Stimulated activated CD4-positive, alpha-beta T cell treated with anti-CD3 and anti-CD28 coated beads, Interleukin-15, amount 100 ng/mL, for 24 hours (primary cell): ENCODE measurements around the gene ZNF335.
"Not testable (repeated sequence)": the region's sequence is repeated elsewhere in the genome, so short reads cannot be mapped to it uniquely, and the experiment has no call there.

Experiments
- DNase-seq: peaks from one replicate; pipeline ENCODE4 v3.0.0-alpha.2; 2020

ZNF335 gene

DNA sequence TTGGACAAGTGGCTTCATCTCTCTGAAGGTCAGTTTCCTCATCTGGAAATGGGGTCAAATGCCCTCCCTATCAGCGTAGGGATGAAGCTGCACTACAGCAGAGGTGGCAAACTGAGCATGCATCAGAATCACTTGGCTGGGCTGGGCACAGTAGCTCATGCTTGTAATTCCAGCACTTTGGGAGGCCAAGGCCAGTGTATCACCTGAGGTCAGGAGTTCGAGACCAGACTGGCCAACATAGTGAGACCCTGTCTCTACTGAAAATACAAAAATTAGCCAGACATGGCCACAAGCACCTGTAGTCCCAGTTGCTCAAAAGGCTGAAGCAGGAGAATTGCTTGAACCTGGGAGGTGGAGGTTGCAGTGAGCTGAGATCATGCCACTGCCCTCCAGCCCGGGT is 30.0 kb upstream of the ZNF335 start:
- DNase-seq = no peak

DNA sequence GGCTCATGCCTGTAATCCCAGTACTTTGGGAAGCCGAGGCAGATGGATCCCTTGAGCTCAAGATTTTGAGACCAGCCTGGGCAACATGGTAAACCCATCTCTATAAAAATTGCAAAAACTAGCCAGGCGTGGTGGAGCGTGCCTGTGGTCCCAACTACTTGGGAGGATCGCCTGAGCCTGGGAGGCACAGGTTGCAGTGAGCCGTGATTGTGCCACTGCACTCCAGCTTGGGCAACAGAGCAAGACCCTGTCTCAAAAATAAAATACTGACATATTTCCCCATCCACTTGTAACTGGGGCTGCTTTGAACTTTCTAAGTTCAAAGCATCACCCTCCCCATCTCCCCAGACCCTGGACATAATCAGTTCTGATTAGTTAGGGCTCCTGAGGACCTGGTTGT is 29.5 kb upstream of the ZNF335 start:
- no peak for DNase-seq

DNA sequence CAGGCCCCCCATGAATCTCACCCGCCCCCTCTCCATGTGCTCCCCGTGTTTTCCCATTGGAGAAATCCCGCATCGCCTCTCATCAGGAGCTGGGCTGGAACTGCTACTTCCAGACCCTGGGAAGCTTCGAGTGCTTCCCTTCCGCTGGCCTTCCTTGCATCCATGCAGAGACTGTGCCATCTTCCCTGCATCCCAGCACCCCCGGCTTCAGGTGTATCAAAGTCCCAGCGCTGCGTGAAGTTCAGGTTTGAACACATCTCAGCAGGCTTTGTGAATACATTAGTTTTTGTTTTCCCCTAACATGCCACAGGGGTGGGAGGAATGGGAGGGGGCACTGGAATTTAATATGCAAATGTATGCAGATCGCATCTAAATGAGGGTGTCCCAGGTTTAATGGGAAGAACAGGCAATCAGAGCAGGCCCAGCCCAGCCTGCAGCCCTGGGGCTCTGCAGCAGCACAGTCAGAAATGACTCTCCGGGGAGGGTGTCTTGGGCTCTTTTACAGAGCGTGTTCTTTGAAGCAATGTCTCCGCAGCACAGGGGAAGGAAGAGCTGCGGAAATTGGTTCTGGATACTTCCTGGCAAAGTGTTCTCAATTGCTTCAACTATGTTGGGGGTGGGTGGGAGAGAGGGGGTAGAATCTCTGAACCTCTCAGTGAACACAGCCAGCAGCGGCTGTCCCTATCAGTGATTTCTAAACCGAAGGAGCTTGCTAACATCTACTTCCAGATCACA is 28.4 kb upstream of the ZNF335 start:
- DNase-seq = peak; percentile 24

DNA sequence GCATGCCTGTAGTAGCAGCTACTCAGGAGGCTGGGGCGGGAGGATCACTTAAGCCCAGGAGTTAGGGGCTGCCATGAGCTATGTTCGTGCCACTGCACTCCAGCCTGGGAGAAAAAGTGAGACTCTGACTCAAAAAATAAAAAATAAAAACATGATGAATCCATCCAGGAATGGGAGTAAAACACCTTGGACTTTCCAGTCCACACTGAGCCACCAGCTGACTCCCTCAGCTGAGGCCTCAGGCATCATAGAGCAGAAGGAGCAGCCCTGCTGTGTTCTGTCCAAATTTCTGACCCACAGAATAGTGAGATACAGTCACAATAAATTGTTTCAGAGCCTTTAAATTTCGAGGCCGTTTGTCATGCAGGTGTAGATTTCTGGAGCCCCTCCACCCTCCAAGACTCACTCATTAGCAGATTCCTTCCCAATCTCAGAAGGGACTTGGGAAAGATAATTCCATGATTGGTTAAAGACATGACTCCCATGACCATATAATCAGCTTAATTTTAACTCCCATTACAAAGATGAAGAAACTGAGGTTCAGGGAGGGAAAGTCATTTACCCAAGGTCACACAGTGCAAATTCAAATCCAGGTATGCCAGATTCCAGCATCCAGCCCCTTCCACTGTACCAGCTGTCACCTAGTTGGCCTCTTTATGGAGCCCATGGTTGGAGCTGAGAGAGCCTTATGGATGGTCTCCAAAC is 27.7 kb upstream of the ZNF335 start:
- no peak for DNase-seq

DNA sequence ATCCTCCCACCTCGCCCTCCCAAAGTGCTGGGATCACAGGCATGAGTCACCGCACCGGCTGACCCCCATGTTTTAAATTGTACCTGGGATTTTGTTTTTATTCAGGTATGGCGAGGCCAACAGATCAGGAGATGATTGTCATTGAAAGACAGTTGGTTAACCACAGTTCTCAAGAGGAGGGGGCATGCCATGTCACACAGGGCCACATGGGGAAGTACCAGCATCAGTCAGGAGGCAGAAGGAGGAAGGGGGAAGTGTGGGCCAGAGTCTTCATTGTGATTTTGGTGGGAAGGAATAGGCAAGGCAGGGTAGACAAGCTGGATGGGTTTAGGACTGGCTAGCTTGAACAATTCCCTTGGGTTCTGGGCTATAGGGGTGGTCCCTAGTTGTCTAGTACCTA is 26.8 kb upstream of the ZNF335 start:
- peak; percentile 53 for DNase-seq

GRCh38 chr20:45998337-45998736 is 26.3 kb upstream of the ZNF335 start:
- no peak for DNase-seq

GRCh38 chr20:45997187-45997586 is 25.2 kb upstream of the ZNF335 start:
- DNase-seq = no peak

- DNase-seq = not testable (repeated sequence)
These were observed 23.6 kb upstream of the ZNF335 start for GRCh38 chr20:45995495-45996097.

GRCh38 chr20:45994761-45995493 is 22.9 kb upstream of the ZNF335 start:
- no peak for DNase-seq

DNA sequence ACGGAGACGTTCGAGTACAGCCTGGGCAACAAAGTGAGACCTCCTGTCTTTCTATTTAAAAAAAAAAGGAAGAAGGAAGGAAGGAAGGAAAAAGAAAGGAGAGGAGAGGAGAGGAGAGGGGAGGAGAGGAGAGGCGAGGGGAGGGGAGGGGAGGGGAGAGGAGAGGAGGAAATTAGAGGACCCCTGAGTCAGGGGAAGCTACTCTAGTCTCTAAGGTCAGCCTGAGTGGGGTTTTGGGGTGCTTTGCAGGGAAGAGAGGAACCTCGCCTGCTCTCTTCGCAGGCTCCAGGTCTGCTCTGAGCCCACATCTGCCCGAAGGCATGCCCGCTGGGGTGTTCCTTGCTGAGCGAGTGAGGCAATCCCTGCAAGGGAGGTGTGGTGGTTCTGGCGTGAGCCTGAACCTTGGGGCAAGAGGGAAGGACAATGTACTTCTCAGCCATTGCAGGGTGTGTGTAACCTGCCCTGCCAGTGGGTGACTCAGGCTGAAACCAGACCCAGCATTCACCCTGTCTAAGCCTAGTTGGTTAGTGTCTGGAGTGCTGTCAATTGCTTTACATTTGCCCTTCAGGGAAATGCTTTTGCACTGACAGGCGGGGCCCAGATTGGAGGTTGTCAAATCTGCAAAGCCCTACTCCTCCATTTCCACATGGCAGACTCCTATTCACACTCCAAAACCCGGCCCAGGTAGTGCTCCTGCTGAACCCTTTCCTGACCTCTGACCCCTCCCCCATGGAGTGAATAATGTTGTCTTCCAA is 21.4 kb upstream of the ZNF335 start:
- no peak for DNase-seq

- DNase-seq = no peak
These were observed 19.6 kb upstream of the ZNF335 start for GRCh38 chr20:45991616-45992015.

- not testable (repeated sequence) for DNase-seq
These were observed 16.8 kb upstream of the ZNF335 start for GRCh38 chr20:45988830-45989229.

DNA sequence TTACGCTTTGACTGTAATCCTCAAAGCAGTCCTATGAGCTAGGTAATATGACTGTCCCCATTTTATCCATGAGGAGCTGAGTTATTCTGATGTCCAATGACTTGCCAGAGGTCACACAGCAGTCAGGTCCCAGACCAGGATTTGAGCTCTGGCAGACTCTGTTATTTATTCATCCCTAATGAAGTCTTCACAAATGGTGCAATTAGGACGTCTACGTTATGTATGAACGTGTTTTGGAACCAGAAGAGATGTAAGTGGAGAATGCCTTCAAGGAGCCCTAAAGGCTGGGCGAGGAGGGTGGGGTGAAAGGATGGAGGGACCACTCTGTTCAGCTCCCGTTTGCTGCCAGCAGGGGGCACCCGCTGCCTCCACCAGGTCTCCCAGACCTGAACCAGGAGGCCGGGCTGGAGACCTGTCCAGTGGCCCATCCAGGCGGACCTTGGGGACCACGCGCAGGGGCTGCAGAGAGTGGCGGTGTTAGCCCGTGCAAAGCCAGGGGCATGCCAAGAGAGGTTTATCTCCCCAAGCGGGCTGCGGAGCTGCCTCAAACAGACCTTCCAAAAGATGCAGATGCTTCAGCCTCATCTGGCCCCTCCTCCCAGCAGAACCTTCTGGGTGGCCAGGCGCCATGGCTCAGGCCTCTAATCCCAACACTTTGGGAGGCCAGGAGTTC is 15.2 kb upstream of the ZNF335 start:
- DNase-seq = peak; percentile 86

- no peak for DNase-seq
These were observed 13.6 kb upstream of the ZNF335 start for GRCh38 chr20:45985573-45985972.

- DNase-seq = no peak
These were observed 11.3 kb upstream of the ZNF335 start for GRCh38 chr20:45983279-45983743.

DNA sequence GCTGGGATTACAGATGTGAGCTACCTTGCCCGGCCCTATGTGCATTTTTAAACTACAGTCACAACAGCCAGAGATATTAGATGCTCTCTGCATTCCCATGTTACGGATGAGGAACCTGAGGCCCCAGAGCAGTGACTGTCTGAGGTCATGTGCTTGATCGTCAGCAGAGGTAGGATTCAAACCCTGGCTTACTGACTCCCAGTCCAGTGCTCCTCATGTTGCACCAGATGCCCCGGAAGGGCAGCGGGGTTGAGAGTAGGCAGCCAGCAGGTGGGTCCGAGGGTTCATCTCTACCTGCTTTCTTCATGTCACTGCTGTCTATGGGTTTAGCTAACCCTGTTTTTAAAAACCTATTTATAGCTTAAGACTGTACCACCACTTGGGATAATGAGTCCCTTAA is 9.3 kb upstream of the ZNF335 start:
- no peak for DNase-seq

GRCh38 chr20:45976086-45976485 is 4.1 kb upstream of the ZNF335 start:
- no peak for DNase-seq

DNA sequence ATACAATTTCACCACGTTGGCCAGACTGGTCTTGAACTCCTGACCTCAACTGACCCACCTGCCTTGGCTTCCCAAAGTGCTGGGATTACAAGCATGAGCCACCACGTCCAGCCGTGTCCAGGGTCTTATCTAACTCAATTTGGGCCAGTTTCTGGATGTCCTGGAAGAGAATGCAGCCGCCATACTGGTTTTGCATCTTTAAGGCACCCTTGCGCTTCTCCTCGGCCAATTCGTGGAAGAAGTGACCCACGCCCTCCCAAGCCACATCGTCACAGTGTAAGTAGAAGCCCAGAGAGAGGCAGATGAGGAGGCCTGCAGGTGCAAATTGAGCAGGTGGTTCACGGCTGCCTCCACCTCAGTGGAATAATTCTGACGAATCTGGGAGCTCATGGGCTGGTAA is 3.7 kb upstream of the ZNF335 start:
- no peak for DNase-seq

- DNase-seq = no peak
These were observed 3.0 kb upstream of the ZNF335 start for GRCh38 chr20:45974896-45975565.

DNA sequence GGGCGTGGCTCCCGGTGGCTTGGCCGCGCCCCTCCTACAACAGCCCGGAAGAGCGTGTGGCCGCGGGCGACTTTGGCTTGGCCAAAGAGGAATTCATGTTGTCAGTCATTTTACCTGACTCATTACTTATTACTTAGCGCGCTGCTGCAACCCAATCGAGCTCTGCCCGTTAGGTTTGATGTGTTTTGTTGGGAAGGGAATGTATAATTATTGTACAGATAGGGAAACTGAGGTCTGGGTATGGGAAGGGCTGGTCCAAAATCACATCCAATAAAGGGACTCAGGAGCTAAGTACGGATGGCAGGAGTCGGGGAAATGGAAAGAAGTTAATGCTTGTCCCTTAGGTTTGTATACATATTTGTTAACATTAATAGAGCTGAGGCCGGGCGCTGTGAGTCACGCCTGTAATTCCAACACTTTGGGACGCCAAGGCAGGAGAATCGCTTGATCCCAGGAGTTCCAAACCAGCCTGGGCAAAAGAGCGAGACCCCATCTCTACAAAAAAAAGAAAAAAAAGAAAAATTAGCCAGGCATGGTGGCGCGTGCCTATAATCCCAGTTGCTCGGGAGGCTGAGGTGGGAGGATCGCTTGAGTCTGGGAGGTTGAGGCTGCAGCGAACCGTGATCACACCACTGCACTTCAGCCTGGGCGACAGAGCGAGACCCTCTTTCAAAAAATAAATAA is 639 bp upstream of the ZNF335 start:
- no peak for DNase-seq

- DNase-seq = peak; percentile 74
These were observed 653 bp downstream of the ZNF335 start for GRCh38 chr20:45971425-45971674.
